CD8-positive, alpha-beta memory T cell (primary cell): ENCODE data around the gene RIPK1. TPM values are rescaled to one million over a fixed set of nuclear protein-coding genes. Genes with fewer than 3 reads are reported as not detected.
"Not testable (repeated sequence)": the region's sequence is repeated elsewhere in the genome, so short reads cannot be mapped to it uniquely, and the experiment has no call there.

ENCODE experiments used
- CTCF ChIA-PET: fragments of 350-600 bp; sonication (Branson Sonifier 250); formaldehyde crosslinking; loops from one replicate; lab custom pipeline; 2021; ENCODE audit warnings: antibody characterized with exemption; lab: Charles Lee
- POLR2A ChIA-PET: fragments of 350-600 bp; sonication (Branson Sonifier 250); formaldehyde crosslinking; loops from one replicate; lab custom pipeline; 2021; ENCODE audit warnings: antibody characterized with exemption; lab: Charles Lee
- DNase-seq, 5 donors: peaks; one replicate each; pipeline versions ENCODE4 v3.0.0 to v3.0.0-alpha.2; 2020 to 2022; ENCODE audit warnings: mixed read lengths in 1 of 5
- H3K27ac ChIP-seq: one replicate; pipeline ENCODE4 v1.7.0; 2013; ENCODE audit warnings: low read depth, mild to moderate bottlenecking, low read length, moderate library complexity
- H3K27me3 ChIP-seq: 2 replicates; pipeline ENCODE4 v1.7.0; 2013; ENCODE audit warnings: low read length, mild to moderate bottlenecking; ENCODE audit not compliant: insufficient read depth, poor library complexity, severe bottlenecking
- H3K36me3 ChIP-seq: 2 replicates; pipeline ENCODE4 v1.7.0; 2013; ENCODE audit warnings: mild to moderate bottlenecking, low read length, moderate library complexity; ENCODE audit not compliant: insufficient read depth
- H3K4me1 ChIP-seq: 2 replicates; pipeline ENCODE4 v1.7.0; 2013; ENCODE audit warnings: mild to moderate bottlenecking, low read length, moderate library complexity; ENCODE audit not compliant: insufficient read depth
- H3K4me3 ChIP-seq: 2 replicates; pipeline ENCODE4 v1.7.0; 2013; ENCODE audit warnings: mild to moderate bottlenecking, low read length
- H3K9me3 ChIP-seq: 2 replicates; pipeline ENCODE4 v1.7.0; 2013; ENCODE audit warnings: mild to moderate bottlenecking, low read length
- H3K27ac Mint-ChIP-seq, 8 donors: one replicate each; pipeline ENCODE4 v1.8.0; 2020 to 2021; ENCODE audit warnings: mixed read lengths in 8 of 8, mild to moderate bottlenecking in 6 of 8, inconsistent platforms in 3 of 8, moderate library complexity in 3 of 8
- H3K27me3 Mint-ChIP-seq, 2 donors: one replicate each; pipeline ENCODE4 v1.8.0; 2020 to 2021; ENCODE audit warnings: mixed read lengths in 2 of 2, mild to moderate bottlenecking in 1 of 2, moderate library complexity in 1 of 2
- H3K36me3 Mint-ChIP-seq, 3 donors: one replicate each; pipeline ENCODE4 v1.8.0; 2020 to 2021; ENCODE audit warnings: mixed read lengths in 3 of 3, inconsistent platforms in 1 of 3, mild to moderate bottlenecking in 1 of 3
- H3K4me1 Mint-ChIP-seq, 3 donors: one replicate each; pipeline ENCODE4 v1.8.0; 2020 to 2021; ENCODE audit warnings: mixed read lengths in 3 of 3, inconsistent platforms in 1 of 3, mild to moderate bottlenecking in 1 of 3
- H3K4me3 Mint-ChIP-seq, 7 donors: one replicate each; pipeline ENCODE4 v1.8.0; 2020 to 2021; ENCODE audit warnings: mixed read lengths in 7 of 7, mild to moderate bottlenecking in 6 of 7, moderate library complexity in 4 of 7, inconsistent platforms in 2 of 7
- H3K9me3 Mint-ChIP-seq, 5 donors: one replicate each; pipeline ENCODE4 v1.8.0; 2020 to 2022; ENCODE audit warnings: mixed read lengths in 5 of 5, mild to moderate bottlenecking in 3 of 5, moderate library complexity in 2 of 5, inconsistent platforms in 1 of 5
- polyA plus RNA-seq: library from polyadenylated mRNA; unstranded; fragments of 300-500 nt; fragmentation: Illumina TruSeq; gene quantifications from one replicate; pipeline ENCODE4 v1.2.3, GENCODE V29; 2021
- total RNA-seq, 2 experiments: library from RNA; stranded (reverse); gene quantifications; one replicate each; pipeline ENCODE4 v1.2.3, GENCODE V29; 2021

The RIPK1 gene
- total RNA-seq (10 to 100 TPM; 21.7 to 22.1 TPM), polyA plus RNA-seq (25.1 TPM)

DNA sequence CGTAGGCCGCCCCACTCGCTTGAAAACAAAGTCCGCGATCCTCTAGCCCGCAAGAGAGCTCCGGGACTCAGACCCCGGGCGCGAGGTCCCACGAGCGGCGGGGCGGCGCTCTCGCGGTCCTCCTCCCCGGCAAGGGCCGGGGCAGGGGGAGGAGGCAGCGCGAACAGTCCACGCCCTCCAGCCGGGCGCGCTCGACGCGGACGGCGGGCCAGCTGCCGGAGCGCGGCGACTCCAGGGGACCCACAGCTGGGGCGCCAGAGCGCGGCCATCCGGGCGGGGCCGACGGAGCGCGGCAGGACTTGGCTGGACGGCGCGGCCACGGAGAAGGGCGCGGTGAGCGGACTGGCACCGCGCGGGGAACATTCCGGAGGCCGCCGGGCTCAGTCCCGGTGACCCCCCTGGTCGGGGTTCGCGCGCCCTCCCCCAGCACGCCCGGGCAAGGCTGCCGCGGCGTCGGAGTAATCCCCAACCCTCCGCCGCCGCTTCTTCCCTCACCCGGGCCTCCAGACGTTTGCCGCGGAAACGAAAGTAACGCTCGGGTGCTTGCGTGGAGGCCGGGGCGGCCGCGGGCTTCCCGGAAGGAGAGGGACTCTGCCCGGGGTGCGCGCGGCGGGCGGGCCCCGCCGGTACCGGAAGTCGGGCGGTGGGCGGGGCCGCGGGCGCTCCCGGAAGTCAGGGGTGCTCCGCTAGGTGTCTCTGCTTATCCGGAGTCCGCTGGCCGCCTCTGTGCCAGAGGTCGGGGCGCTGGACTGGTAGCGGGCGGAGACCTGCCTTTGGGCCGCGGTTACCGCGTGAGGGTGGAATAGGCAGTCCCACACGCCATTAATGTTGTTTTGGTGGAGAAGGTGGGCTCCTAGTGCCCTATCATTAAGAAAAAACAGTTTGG lies at the start of gene RIPK1:
TSS of gene RIPK1 (plus strand) at position 166 of the 886 bp plus-strand sequence. CDS start 8,330 bp downstream, outside the sequence.
- peak within 1 kb of the TSS; percentile 95 to 99 (median 97) for H3K4me3 Mint-ChIP-seq
- Histone ChIP-seq H3K4me1 (peaks cover 29% of the 10 kb centered on the region), H3K9me3 (no peaks in the 10 kb centered on the region), H3K36me3 (no peaks in the 10 kb centered on the region), H3K27ac (peak within 1 kb of the TSS; percentile 90), H3K27me3 (no peaks in the 10 kb centered on the region), H3K4me3 (peak within 1 kb of the TSS; percentile 97)
- peaks cover 61 to 82% (median 79%) of the 10 kb centered on the region in 3 donors for H3K4me1 Mint-ChIP-seq
- H3K27me3 Mint-ChIP-seq = peaks cover 0 to 2% of the 10 kb centered on the region in 2 donors
- no peaks in the 10 kb centered on the region for H3K9me3 Mint-ChIP-seq
- POLR2A ChIA-PET = interaction anchor here (0.6 to 2.5 kb wide), 11 partner anchors 8 to 303 kb away, joined by 3 to 18 read pairs (median 4); partner anchors contain the start of genes NQO2 and WRNIP1
- DNase-seq = peak; percentile 93 to 96 (median 94)
- H3K27ac Mint-ChIP-seq = peak within 1 kb of the TSS; percentile 97 to 99 (median 98)
- H3K36me3 Mint-ChIP-seq = peaks cover 0 to 31% (median 3%) of the 10 kb centered on the region in 3 donors
- CTCF ChIA-PET = interaction anchor here (0.8 to 2.5 kb wide), 10 partner anchors 9 to 300 kb away, joined by 3 to 11 read pairs (median 3); partner anchors contain the start of gene SERPINB1

DNA sequence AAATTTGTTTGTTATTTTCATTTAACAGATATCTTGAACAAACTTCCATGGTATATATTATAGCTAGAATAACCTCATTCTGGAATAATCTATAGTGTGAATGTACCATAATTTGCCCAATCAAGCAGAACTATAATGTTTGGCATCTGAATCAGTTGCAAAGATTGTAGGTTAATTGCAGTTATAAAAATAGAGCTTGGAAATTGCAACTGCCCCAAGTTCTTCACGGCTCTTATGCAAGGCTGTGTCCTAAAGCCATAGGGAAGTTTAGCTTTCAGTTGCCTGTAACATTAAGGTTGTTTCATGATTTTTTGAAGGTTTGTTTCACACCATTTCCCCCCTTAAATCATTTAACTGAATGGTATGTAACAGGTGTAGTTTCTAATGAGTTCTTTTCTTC lies 49.2 kb upstream of the RIPK1 start:
- H3K4me3 ChIP-seq = no peak overlapping the region
- Mint-ChIP-seq H3K4me3 (no peak overlapping the region), H3K36me3 (peaks cover 13 to 62% (median 24%) of the 10 kb centered on the region in 3 donors), H3K9me3 (no peaks in the 10 kb centered on the region), H3K4me1 (peaks cover 15 to 27% (median 16%) of the 10 kb centered on the region in 3 donors), H3K27me3 (no peaks in the 10 kb centered on the region), H3K27ac (peak overlapping the region in 5 of 8 donors; percentile 15 to 82 (median 53))
- no peaks in the 10 kb centered on the region for H3K27me3 ChIP-seq
- ChIA-PET POLR2A (no interaction called here), CTCF (interaction anchor here (1.4 kb wide), 1 partner anchor 17 kb away, joined by 4 read pairs; no protein-coding TSS in a partner anchor)
- no peak overlapping the region for H3K27ac ChIP-seq
- H3K9me3 ChIP-seq = no peaks in the 10 kb centered on the region
- peaks cover 23% of the 10 kb centered on the region for H3K36me3 ChIP-seq
- H3K4me1 ChIP-seq = peaks cover 12% of the 10 kb centered on the region
- DNase-seq = no peak

- Histone ChIP-seq H3K27ac (no peak overlapping the region), H3K4me3 (no peak overlapping the region), H3K9me3 (no peaks in the 10 kb centered on the region), H3K27me3 (no peaks in the 10 kb centered on the region), H3K36me3 (peaks cover 19% of the 10 kb centered on the region), H3K4me1 (peaks cover 20% of the 10 kb centered on the region)
- Mint-ChIP-seq H3K4me3 (peak overlapping the region in 1 of 7 donors; percentile 56), H3K27me3 (no peaks in the 10 kb centered on the region), H3K4me1 (peaks cover 20 to 34% (median 23%) of the 10 kb centered on the region in 3 donors), H3K9me3 (no peaks in the 10 kb centered on the region), H3K27ac (peak overlapping the region in 5 of 8 donors; percentile 16 to 82 (median 61)), H3K36me3 (peaks cover 13 to 54% (median 19%) of the 10 kb centered on the region in 3 donors)
- POLR2A ChIA-PET = no interaction called here
- CTCF ChIA-PET = interaction anchor here (1.2 to 1.4 kb wide), 3 partner anchors 8 to 22 kb away, joined by 3 to 4 read pairs (median 4); no protein-coding TSS in a partner anchor
- no peak for DNase-seq
Measured at GRCh38 chr6:3019749-3020320, 48.5 kb upstream of the RIPK1 start.

- H3K27ac ChIP-seq, H3K9me3 Mint-ChIP-seq, H3K9me3 ChIP-seq, H3K27me3 Mint-ChIP-seq, H3K4me3 ChIP-seq, H3K4me3 Mint-ChIP-seq, H3K27me3 ChIP-seq, DNase-seq: not testable (repeated sequence)
- Histone ChIP-seq H3K36me3 (peaks cover 10% of the 10 kb centered on the region), H3K4me1 (peaks cover 32% of the 10 kb centered on the region)
- H3K4me1 Mint-ChIP-seq = peaks cover 29 to 44% (median 32%) of the 10 kb centered on the region in 3 donors
- H3K27ac Mint-ChIP-seq = peak overlapping the region in 1 of 8 donors; percentile 29
- peaks cover 13 to 42% (median 16%) of the 10 kb centered on the region in 3 donors for H3K36me3 Mint-ChIP-seq
- ChIA-PET CTCF (interaction anchor here (1.4 kb wide), 1 partner anchor 21 kb away, joined by 4 read pairs; no protein-coding TSS in a partner anchor), POLR2A (interaction anchor here (0.7 kb wide), 1 partner anchor 21 kb away, joined by 3 read pairs; no protein-coding TSS in a partner anchor)
Measured at GRCh38 chr6:3020976-3021598, 47.2 kb upstream of the RIPK1 start.

GRCh38 chr6:3022765-3023662 lies 45.3 kb upstream of the RIPK1 start:
- Histone ChIP-seq H3K27me3 (no peaks in the 10 kb centered on the region), H3K36me3 (peaks cover 6% of the 10 kb centered on the region), H3K9me3 (no peaks in the 10 kb centered on the region), H3K27ac (peak overlapping the region; percentile 90), H3K4me1 (peaks cover 47% of the 10 kb centered on the region), H3K4me3 (peak overlapping the region; percentile 88)
- Mint-ChIP-seq H3K27me3 (peaks cover 0 to 1% of the 10 kb centered on the region in 2 donors), H3K9me3 (no peaks in the 10 kb centered on the region), H3K4me1 (peaks cover 41 to 59% (median 47%) of the 10 kb centered on the region in 3 donors), H3K27ac (peak overlapping the region; percentile 77 to 99 (median 93)), H3K36me3 (peaks cover 7 to 27% (median 13%) of the 10 kb centered on the region in 3 donors), H3K4me3 (peak overlapping the region; percentile 78 to 93 (median 90))
- POLR2A ChIA-PET = interaction anchor here (1.0 to 2.0 kb wide), 3 partner anchors 22 to 34 kb away, joined by 3 to 23 read pairs (median 12); partner anchors contain the start of gene NQO2
- CTCF ChIA-PET = interaction anchor here (0.5 to 2.7 kb wide), 7 partner anchors 21 to 440 kb away, joined by 3 to 11 read pairs (median 5); partner anchors contain the start of genes NQO2 and RIPK1
- DNase-seq = peak in 3 of 5 donors; percentile 21 to 57 (median 23)

DNA sequence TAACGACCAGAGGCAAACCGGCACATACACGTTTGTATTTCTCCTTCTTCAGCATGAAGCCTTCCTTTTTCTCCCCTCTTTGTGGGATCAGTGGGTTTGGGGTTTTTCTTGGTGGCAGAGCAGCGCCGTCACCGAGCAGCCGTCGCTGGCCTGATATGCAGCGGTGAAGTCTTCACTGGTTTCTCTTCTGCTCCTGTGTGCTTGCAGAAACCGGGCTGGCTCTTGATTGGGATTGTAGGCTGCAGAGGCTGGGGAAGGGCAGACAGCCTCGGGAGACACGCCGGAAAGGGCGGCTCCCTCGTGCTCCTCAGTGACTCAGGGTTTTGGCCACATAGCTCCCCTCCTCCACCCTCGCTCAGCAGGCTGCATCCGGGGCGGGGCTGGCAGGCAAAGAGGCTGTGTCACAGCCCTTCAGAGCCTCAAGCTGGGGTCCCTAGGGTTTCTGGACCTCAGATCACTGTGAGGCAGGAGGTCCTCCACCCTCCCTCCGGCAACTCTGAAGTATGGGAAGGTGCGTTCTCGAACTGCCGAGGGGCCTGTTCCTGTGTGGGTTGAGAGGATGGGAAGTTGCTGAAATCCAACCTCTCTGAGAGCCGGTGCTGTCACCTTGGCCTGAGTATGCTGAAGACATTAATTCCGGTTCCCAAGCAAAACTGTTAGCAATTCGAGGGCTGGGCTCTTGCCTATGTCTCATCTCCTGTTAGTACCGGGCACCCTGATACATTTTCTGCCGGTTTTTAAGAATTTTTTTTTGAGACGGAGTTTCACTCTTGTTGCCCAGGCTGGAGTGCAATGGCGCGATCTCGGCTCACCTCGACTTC lies 44.4 kb upstream of the RIPK1 start:
- Mint-ChIP-seq H3K27ac (peak overlapping the region; percentile 77 to 99 (median 93)), H3K4me3 (peak overlapping the region; percentile 78 to 93 (median 90)), H3K36me3 (peaks cover 6 to 23% (median 13%) of the 10 kb centered on the region in 3 donors), H3K27me3 (peaks cover 0 to 1% of the 10 kb centered on the region in 2 donors), H3K9me3 (no peaks in the 10 kb centered on the region), H3K4me1 (peaks cover 47 to 65% (median 55%) of the 10 kb centered on the region in 3 donors)
- ChIA-PET POLR2A (interaction anchor here (0.6 to 2.0 kb wide), 5 partner anchors 23 to 236 kb away, joined by 3 to 23 read pairs (median 3); partner anchors contain the start of gene NQO2), CTCF (interaction anchor here (0.5 to 2.7 kb wide), 7 partner anchors 22 to 441 kb away, joined by 3 to 11 read pairs (median 5); partner anchors contain the start of genes NQO2 and RIPK1)
- Histone ChIP-seq H3K4me3 (peak overlapping the region; percentile 88), H3K9me3 (no peaks in the 10 kb centered on the region), H3K4me1 (peaks cover 47% of the 10 kb centered on the region), H3K36me3 (peaks cover 6% of the 10 kb centered on the region), H3K27ac (peak overlapping the region; percentile 90), H3K27me3 (no peaks in the 10 kb centered on the region)
- peak; percentile 71 to 89 (median 77) for DNase-seq
